SK-N-SH treated with all-trans-retinoic acid at 6 μM for 48 hours (cell line): ENCODE measurements around the gene EXOC3.

Experiments used
- ARNTL ChIP-seq: fragments of 450-650 bp; formaldehyde crosslinking; IDR thresholded peaks from 2 replicates; pipeline ENCODE4 v1.5.0; 2020; ENCODE audit warnings: low read depth, mild to moderate bottlenecking, moderate library complexity, borderline replicate concordance
- CSDC2 ChIP-seq: fragments of 250-450 bp; sonication (Bioruptor Pico); IDR thresholded peaks from 2 replicates; pipeline ENCODE4 v1.5.0; 2020; ENCODE audit warnings: mild to moderate bottlenecking, moderate library complexity
- GLIS3 ChIP-seq: fragments of 250-450 bp; sonication (Bioruptor Pico); IDR thresholded peaks from 2 replicates; pipeline ENCODE4 v1.5.0; 2020; ENCODE audit warnings: mild to moderate bottlenecking, moderate library complexity
- OSR1 ChIP-seq: fragments of 250-450 bp; sonication (Bioruptor Pico); IDR thresholded peaks from 2 replicates; pipeline ENCODE4 v1.8.0; 2022; ENCODE audit warnings: moderate library complexity, mild to moderate bottlenecking, inconsistent platforms
- PPARA ChIP-seq: fragments of 250-450 bp; sonication (Bioruptor Pico); IDR thresholded peaks from 2 replicates; pipeline ENCODE4 v1.5.0; 2020; ENCODE audit warnings: mild to moderate bottlenecking, borderline replicate concordance
- RARB ChIP-seq: fragments of 250-450 bp; sonication (Bioruptor Pico); IDR thresholded peaks from 2 replicates; pipeline ENCODE4 v1.8.0; 2021; ENCODE audit warnings: mild to moderate bottlenecking, moderate library complexity
- ZFP3 ChIP-seq: fragments of 250-450 bp; sonication (Bioruptor Pico); IDR thresholded peaks from 2 replicates; pipeline ENCODE4 v1.5.0; 2020; ENCODE audit warnings: mild to moderate bottlenecking, moderate library complexity
- ZFP30 ChIP-seq: fragments of 450-650 bp; formaldehyde crosslinking; IDR thresholded peaks from 2 replicates; pipeline ENCODE4 v1.5.0; 2022; ENCODE audit warnings: mild to moderate bottlenecking, moderate library complexity
- ZNF70 ChIP-seq: fragments of 450-650 bp; formaldehyde crosslinking; IDR thresholded peaks from 2 replicates; pipeline ENCODE4 v1.5.0; 2020; ENCODE audit warnings: mild to moderate bottlenecking, moderate library complexity
- ZNF8 ChIP-seq: fragments of 450-650 bp; formaldehyde crosslinking; IDR thresholded peaks from 2 replicates; pipeline ENCODE4 v1.5.0; 2020; ENCODE audit warnings: mild to moderate bottlenecking, moderate library complexity
- TF ChIP-seq, protein P1 (sequence below): fragments of 250-450 bp; sonication (Bioruptor Pico); IDR thresholded peaks from 2 replicates; pipeline ENCODE4 v1.8.0; 2020; ENCODE audit warnings: mild to moderate bottlenecking, moderate library complexity, borderline replicate concordance
- TF ChIP-seq, protein P2 (sequence below): fragments of 250-450 bp; sonication (Bioruptor Pico); IDR thresholded peaks from 2 replicates; pipeline ENCODE4 v1.5.0; 2020; ENCODE audit warnings: mild to moderate bottlenecking, moderate library complexity
- TF ChIP-seq, protein P3 (sequence below): fragments of 250-450 bp; sonication (Bioruptor Pico); IDR thresholded peaks from 2 replicates; pipeline ENCODE4 v1.5.1; 2020; ENCODE audit warnings: low read depth, mild to moderate bottlenecking, moderate library complexity

DNA sequence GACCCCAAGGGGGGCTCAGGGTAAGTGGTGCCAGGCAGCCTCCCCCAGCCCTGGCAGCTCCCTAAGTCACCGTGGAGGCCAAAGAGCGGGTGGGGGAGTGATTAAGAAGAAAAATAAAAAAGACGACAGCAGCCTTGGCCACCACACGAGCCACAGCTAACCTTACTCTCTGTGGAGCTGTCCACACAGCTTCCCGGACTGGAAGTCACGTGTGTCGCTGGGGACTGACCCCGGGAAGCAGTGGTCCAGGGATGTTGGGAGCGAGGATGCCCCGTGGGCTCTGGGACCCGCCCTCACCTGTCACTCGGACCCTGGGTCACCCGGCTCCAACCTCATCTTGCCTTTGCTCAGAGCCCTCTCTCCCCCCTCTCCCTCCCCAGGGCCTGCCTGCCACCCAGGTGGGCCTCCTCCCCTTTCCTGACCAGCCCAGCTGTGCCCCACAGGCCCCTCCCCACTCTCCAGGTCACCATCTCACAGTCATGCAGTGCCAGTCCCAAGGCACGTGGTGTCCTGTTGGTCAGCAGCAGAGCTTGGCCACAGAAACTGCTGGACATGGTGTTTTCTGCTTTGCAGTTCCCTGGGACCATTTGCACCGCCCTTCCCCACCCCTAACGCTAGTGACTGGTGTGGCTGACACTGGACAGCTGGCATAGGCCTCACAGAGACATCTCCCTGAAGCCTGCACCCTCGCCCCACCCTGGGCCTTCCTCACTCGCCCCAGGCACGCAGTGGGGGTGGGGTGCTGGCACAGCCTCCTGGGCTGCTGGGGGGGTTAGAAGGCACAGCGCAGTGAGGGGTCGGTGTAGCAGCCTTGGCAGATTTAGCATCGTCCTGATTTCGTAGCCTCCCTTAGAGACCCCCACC is 9.8 kb upstream of the EXOC3 start:
- TF ChIP-seq CSDC2 (no peak), GLIS3 (no peak), ZFP3 (CRISPR knock-in tag) (no peak), ZNF8 (no peak), ZNF70 (CRISPR knock-in tag) (no peak), PPARA (CRISPR knock-in tag) (no peak), ARNTL (CRISPR knock-in tag) (no peak), RARB (CRISPR knock-in tag) (no peak), OSR1 (CRISPR knock-in tag) (no peak), ZFP30 (CRISPR knock-in tag) (no peak)
- TF ChIP-seq, protein P1, sequence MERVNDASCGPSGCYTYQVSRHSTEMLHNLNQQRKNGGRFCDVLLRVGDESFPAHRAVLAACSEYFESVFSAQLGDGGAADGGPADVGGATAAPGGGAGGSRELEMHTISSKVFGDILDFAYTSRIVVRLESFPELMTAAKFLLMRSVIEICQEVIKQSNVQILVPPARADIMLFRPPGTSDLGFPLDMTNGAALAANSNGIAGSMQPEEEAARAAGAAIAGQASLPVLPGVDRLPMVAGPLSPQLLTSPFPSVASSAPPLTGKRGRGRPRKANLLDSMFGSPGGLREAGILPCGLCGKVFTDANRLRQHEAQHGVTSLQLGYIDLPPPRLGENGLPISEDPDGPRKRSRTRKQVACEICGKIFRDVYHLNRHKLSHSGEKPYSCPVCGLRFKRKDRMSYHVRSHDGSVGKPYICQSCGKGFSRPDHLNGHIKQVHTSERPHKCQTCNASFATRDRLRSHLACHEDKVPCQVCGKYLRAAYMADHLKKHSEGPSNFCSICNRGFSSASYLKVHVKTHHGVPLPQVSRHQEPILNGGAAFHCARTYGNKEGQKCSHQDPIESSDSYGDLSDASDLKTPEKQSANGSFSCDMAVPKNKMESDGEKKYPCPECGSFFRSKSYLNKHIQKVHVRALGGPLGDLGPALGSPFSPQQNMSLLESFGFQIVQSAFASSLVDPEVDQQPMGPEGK (CRISPR knock-in tag): no peak
- TF ChIP-seq, protein P2, sequence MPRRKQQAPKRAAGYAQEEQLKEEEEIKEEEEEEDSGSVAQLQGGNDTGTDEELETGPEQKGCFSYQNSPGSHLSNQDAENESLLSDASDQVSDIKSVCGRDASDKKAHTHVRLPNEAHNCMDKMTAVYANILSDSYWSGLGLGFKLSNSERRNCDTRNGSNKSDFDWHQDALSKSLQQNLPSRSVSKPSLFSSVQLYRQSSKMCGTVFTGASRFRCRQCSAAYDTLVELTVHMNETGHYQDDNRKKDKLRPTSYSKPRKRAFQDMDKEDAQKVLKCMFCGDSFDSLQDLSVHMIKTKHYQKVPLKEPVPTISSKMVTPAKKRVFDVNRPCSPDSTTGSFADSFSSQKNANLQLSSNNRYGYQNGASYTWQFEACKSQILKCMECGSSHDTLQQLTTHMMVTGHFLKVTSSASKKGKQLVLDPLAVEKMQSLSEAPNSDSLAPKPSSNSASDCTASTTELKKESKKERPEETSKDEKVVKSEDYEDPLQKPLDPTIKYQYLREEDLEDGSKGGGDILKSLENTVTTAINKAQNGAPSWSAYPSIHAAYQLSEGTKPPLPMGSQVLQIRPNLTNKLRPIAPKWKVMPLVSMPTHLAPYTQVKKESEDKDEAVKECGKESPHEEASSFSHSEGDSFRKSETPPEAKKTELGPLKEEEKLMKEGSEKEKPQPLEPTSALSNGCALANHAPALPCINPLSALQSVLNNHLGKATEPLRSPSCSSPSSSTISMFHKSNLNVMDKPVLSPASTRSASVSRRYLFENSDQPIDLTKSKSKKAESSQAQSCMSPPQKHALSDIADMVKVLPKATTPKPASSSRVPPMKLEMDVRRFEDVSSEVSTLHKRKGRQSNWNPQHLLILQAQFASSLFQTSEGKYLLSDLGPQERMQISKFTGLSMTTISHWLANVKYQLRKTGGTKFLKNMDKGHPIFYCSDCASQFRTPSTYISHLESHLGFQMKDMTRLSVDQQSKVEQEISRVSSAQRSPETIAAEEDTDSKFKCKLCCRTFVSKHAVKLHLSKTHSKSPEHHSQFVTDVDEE (CRISPR knock-in tag): no peak
- TF ChIP-seq, protein P3, sequence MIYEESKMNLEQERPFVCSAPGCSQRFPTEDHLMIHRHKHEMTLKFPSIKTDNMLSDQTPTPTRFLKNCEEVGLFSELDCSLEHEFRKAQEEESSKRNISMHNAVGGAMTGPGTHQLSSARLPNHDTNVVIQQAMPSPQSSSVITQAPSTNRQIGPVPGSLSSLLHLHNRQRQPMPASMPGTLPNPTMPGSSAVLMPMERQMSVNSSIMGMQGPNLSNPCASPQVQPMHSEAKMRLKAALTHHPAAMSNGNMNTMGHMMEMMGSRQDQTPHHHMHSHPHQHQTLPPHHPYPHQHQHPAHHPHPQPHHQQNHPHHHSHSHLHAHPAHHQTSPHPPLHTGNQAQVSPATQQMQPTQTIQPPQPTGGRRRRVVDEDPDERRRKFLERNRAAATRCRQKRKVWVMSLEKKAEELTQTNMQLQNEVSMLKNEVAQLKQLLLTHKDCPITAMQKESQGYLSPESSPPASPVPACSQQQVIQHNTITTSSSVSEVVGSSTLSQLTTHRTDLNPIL (CRISPR knock-in tag): no peak
